Activated CD4-positive, CD25-positive, alpha-beta regulatory T cell (primary cell): ENCODE results near the gene GOLGA6L10.
"Not testable (repeated sequence)": the region's sequence is repeated elsewhere in the genome, so short reads cannot be mapped to it uniquely, and the experiment has no call there.

Experiments used
- DNase-seq, 4 experiments: peaks; one replicate each; lab custom pipeline; 2025; lab: John Stamatoyannopoulos, UW

Gene GOLGA6L10

DNA sequence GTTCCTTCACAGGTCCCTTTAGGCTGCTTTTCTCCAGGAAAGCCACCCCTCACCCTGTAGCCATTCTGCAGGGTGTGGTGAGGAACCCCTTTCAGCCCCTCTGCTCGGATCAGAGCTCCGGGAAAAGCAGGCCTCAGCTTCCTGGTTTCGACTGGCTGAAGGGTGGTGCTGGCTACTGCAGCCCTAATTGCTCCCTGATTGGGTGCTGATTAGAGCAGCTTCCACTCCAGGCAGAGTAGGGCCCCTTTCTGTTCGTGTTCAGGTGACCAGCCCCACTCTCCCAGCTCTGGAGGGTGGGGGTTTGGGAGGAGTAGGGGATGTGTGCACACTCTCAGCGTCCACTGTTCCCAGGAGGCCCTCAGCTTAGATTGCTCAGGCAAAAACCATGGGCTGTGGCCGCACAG, 49.8 kb downstream of the GOLGA6L10 start:
- not testable (repeated sequence) for DNase-seq

GRCh38 chr15:82298520-82298919, 50.8 kb downstream of the GOLGA6L10 start:
- peak in 2 of 4 experiments; percentile 34 to 39 for DNase-seq

GRCh38 chr15:82298032-82298431, 51.2 kb downstream of the GOLGA6L10 start:
- no peak for DNase-seq

GRCh38 chr15:82297546-82297945, 51.7 kb downstream of the GOLGA6L10 start:
- DNase-seq, result no peak

GRCh38 chr15:82294061-82294690, 55.1 kb downstream of the GOLGA6L10 start:
- no peak for DNase-seq

DNA sequence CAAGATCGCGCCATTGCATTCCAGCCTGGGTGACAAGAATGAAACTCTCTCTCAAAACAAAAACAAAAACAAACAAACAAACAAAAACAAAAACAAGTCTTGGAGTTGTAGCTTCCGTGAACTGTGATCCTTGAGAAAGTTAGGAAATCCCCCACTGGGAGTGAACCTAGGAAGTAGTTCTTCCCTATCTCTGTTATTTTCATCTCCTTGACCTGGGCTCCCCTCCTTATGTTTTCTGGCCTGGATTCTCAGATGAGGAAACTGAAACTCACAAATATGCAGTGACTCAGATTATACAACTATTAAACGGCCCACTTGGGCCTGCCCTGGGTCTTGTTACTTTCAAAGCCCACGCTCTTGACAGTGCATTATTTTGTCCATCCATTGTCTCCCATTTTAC, 57.0 kb downstream of the GOLGA6L10 start:
- no peak for DNase-seq
